ENCODE measurements around the gene NPY4R. TPM values are rescaled to one million over a fixed set of nuclear protein-coding genes. Genes with fewer than 3 reads are reported as not detected.
"Not testable (repeated sequence)": the region's sequence is repeated elsewhere in the genome, so short reads cannot be mapped to it uniquely, and the experiment has no call there.

The NPY4R gene
- total RNA-seq, 1 donor from 2014 or later: not detected

DNA sequence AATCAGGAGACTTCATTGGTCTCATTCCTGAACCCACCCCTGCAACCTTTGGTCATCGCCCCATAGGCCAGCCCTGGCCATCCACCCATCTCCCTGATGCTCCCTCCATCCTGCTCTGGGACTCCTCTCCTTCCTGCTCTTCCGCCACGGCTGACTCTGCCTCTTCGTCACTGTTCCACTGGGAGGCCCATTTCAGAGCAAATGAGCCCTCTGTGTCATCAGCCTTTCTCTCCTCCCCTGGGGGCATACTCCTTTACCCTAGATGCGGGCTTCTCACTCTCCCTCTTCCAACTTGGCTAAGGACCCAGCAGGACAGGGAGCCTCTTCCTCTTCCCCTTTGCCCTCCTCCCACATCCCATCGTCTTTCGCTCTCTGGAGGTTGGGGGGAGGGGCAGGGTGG, 47.5 kb downstream of the NPY4R start:
- not testable (repeated sequence) for H3K27me3 Mint-ChIP-seq (ENCODE audit: unreplicated experiment)

DNA sequence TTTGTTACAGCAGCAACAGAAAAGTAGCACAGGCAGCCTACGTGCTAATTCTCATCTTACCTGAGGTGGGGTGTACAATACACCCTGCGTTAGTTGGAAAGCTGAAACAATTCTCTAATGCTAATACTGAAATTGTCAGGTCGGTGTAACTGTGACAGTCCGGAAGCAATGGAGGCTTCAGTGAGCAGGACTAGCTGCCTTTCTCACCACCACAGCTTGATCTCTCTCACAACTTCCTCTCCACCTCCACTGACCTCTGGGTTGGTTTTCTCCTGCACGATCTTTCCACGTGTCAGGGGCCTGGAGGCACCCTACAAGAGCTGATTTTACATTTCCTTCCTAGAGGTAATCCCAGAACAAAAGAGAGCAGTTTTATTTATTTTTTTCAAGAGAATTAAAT, 50.5 kb downstream of the NPY4R start:
- not testable (repeated sequence) for H3K4me1 Mint-ChIP-seq (ENCODE audit: unreplicated experiment)

More for the DNA sequence above, 47.5 kb downstream of the NPY4R start:
- H3K9me3 Mint-ChIP-seq (ENCODE audit: unreplicated experiment); H3K4me3 Mint-ChIP-seq (ENCODE audit: unreplicated experiment); H3K4me1 Mint-ChIP-seq (ENCODE audit: unreplicated experiment); DNase-seq (ENCODE audit: extremely low spot score, unreplicated experiment); H3K27ac Mint-ChIP-seq (ENCODE audit: unreplicated experiment); H3K36me3 Mint-ChIP-seq (ENCODE audit: unreplicated experiment): not testable (repeated sequence)

GRCh38 chr10:46412665-46413064, 53.1 kb downstream of the NPY4R start:
- H3K36me3 Mint-ChIP-seq (ENCODE audit: unreplicated experiment); H3K27ac Mint-ChIP-seq (ENCODE audit: unreplicated experiment); H3K4me3 Mint-ChIP-seq (ENCODE audit: unreplicated experiment); H3K4me1 Mint-ChIP-seq (ENCODE audit: unreplicated experiment); H3K27me3 Mint-ChIP-seq (ENCODE audit: unreplicated experiment); DNase-seq (ENCODE audit: extremely low spot score, unreplicated experiment); H3K9me3 Mint-ChIP-seq (ENCODE audit: unreplicated experiment): not testable (repeated sequence)

More for the DNA sequence above, 50.5 kb downstream of the NPY4R start:
- H3K36me3 Mint-ChIP-seq (ENCODE audit: unreplicated experiment); H3K4me3 Mint-ChIP-seq (ENCODE audit: unreplicated experiment); DNase-seq (ENCODE audit: extremely low spot score, unreplicated experiment); H3K27ac Mint-ChIP-seq (ENCODE audit: unreplicated experiment); H3K9me3 Mint-ChIP-seq (ENCODE audit: unreplicated experiment); H3K27me3 Mint-ChIP-seq (ENCODE audit: unreplicated experiment): not testable (repeated sequence)

- H3K36me3 Mint-ChIP-seq (ENCODE audit: unreplicated experiment); H3K9me3 Mint-ChIP-seq (ENCODE audit: unreplicated experiment); H3K4me3 Mint-ChIP-seq (ENCODE audit: unreplicated experiment); H3K4me1 Mint-ChIP-seq (ENCODE audit: unreplicated experiment); H3K27ac Mint-ChIP-seq (ENCODE audit: unreplicated experiment); H3K27me3 Mint-ChIP-seq (ENCODE audit: unreplicated experiment); DNase-seq (ENCODE audit: extremely low spot score, unreplicated experiment): not testable (repeated sequence)
Observed at GRCh38 chr10:46411123-46411522, 54.6 kb downstream of the NPY4R start.

Other genes with a start within 250 kb of the NPY4R start
- gene ANTXRL, start 179.0 kb downstream of the NPY4R start, total RNA-seq: not detected in 2 replicates
- gene ANXA8L1, start 90.2 kb downstream of the NPY4R start, total RNA-seq: not detected in 2 replicates
- gene GPRIN2, start 90.7 kb upstream of the NPY4R start, total RNA-seq: 2.5 and 3.4 TPM in 2 replicates
- gene SYT15, start 113.2 kb upstream of the NPY4R start, total RNA-seq: 10.3 and 12.5 TPM in 2 replicates

All from osteocyte (in vitro differentiated cells).